Measurements from ENCODE around the gene DNAH2. TPM values are rescaled to one million over a fixed set of nuclear protein-coding genes. Genes with fewer than 3 reads are reported as not detected.
A peak's percentile ranks its signal among the peaks of the same experiment; 100 is the strongest.

Gene DNAH2
- total and polyA plus RNA-seq, 2 of the 13 experiments (the other 11 are each of a cell fraction or from before 2014, with no cell fraction given): not detected

GRCh38 chr17:7841915-7842379 is 124.4 kb downstream of the DNAH2 start (continued):
- TF ChIP-seq ZNF280D (CRISPR knock-in tag; IDR thresholded peaks at IDR 0.05) (no peak), XRCC5 (optimal IDR thresholded peaks at IDR 0.05; ENCODE audit: low read length) (peak; percentile 10), ZNF552 (CRISPR knock-in tag; IDR thresholded peaks at IDR 0.05; ENCODE audit: borderline replicate concordance) (no peak), HNF4A (CRISPR knock-in tag; IDR thresholded peaks at IDR 0.05) (peak; percentile 53), TFE3 (CRISPR knock-in tag; IDR thresholded peaks at IDR 0.05) (no peak; the same call in 1 of the 2 replicates), DR1 (CRISPR knock-in tag; IDR thresholded peaks at IDR 0.05) (no peak), ZNF333 (CRISPR knock-in tag; IDR thresholded peaks at IDR 0.05; ENCODE audit: borderline replicate concordance) (no peak; the same call in 1 of the 2 replicates), GABPB1 (CRISPR knock-in tag; IDR thresholded peaks at IDR 0.05) (peak; percentile 68; the same call in 1 of the 2 replicates), FIP1L1 (IDR thresholded peaks at IDR 0.05; ENCODE audit: borderline replicate concordance, insufficient read depth, low read depth, low read length) (no peak), ZNF761 (CRISPR knock-in tag; conservative IDR thresholded peaks at IDR 0.05) (no peak), ZMYM4 (CRISPR knock-in tag; IDR thresholded peaks at IDR 0.05) (no peak), ATF5 (CRISPR knock-in tag; IDR thresholded peaks at IDR 0.05; ENCODE audit: low read depth) (no peak), ZNF317 (CRISPR knock-in tag; IDR thresholded peaks at IDR 0.05) (no peak), MTA1 (CRISPR knock-in tag; IDR thresholded peaks at IDR 0.05; ENCODE audit: borderline replicate concordance) (no peak; the same call in 1 of the 2 replicates), ZNF512B (CRISPR knock-in tag; IDR thresholded peaks at IDR 0.05; ENCODE audit: borderline replicate concordance) (no peak), PLSCR1 (CRISPR knock-in tag; IDR thresholded peaks at IDR 0.05; ENCODE audit: borderline replicate concordance) (no peak), IKZF5 (CRISPR knock-in tag; IDR thresholded peaks at IDR 0.05) (0 out of 2 replicates have a peak, but pooled peaks have one; percentile 15), HHEX (CRISPR knock-in tag; IDR thresholded peaks at IDR 0.05) (no peak), ZNF589 (CRISPR knock-in tag; conservative IDR thresholded peaks at IDR 0.05) (no peak), MTA3 (CRISPR knock-in tag; IDR thresholded peaks at IDR 0.05) (no peak)
